ENCODE measurements around the gene EDARADD.

- TF ChIP-seq CTCF (IDR thresholded peaks at IDR 0.05) (no peak), EP300 (IDR thresholded peaks at IDR 0.05) (no peak), POLR2A (IDR thresholded peaks at IDR 0.05) (no peak)
These were observed 108.5 kb downstream of the EDARADD start for GRCh38 chr1:236502579-236502971.

Measured in ovary (tissue), 3 donors.